PC-3 (cell line): ENCODE results near the gene FOXP3. TPM values are rescaled to one million over a fixed set of nuclear protein-coding genes. Genes with fewer than 3 reads are reported as not detected.

Experiments used
- ATAC-seq: fragments of 200-7000 bp; cut with Tn5 transposase; 2 replicates; pipeline ENCODE4 v1.9.1; 2020; ENCODE audit warnings: mild to moderate bottlenecking, moderate library complexity
- BruUV-seq: library from RNA; stranded (reverse); fragments of 400-500 nt; replicated peaks from 2 replicates; lab custom pipeline; 2021; lab: Mats Ljungman, UMichigan
- CTCF ChIA-PET: fragments of 300-600 bp; sonication (Branson Sonifier 250); formaldehyde crosslinking; loops from one replicate; lab custom pipeline; 2022; ENCODE audit warnings: antibody characterized with exemption; lab: Charles Lee
- POLR2A ChIA-PET: fragments of 300-600 bp; sonication (Branson Sonifier 250); formaldehyde crosslinking; loops from one replicate; lab custom pipeline; 2022; ENCODE audit warnings: antibody characterized with exemption; ENCODE audit not compliant: unreplicated experiment; lab: Charles Lee
- DNase-seq: peaks from one replicate; pipeline ENCODE4 v3.0.0-alpha.2; 2015
- H2AFZ ChIP-seq: fragments of 300-600 bp; sonication (generic); 2 replicates; pipeline ENCODE4 v1.6.0; 2016; ENCODE audit warnings: antibody characterized with exemption, low read length
- H3F3A ChIP-seq: fragments of 300-600 bp; sonication (generic); one replicate; pipeline ENCODE4 v1.6.0; 2017; ENCODE audit warnings: antibody characterized with exemption, low read length, control low read depth, mild to moderate bottlenecking; ENCODE audit not compliant: unreplicated experiment
- H3K27ac ChIP-seq: fragments of 300-600 bp; sonication (generic); 2 replicates; pipeline ENCODE4 v1.5.1; 2016; ENCODE audit warnings: mild to moderate bottlenecking, low read length
- H3K27me3 ChIP-seq: fragments of 300-600 bp; sonication (generic); 2 replicates; pipeline ENCODE4 v1.6.1; 2016; ENCODE audit warnings: low read length, mixed read lengths
- H3K36me3 ChIP-seq: fragments of 300-600 bp; sonication (generic); 2 replicates; pipeline ENCODE4 v1.6.1; 2016; ENCODE audit warnings: low read depth, mixed run types, low read length, mixed read lengths
- H3K4me1 ChIP-seq: fragments of 300-600 bp; sonication (generic); 2 replicates; pipeline ENCODE4 v1.5.1; 2016; ENCODE audit warnings: low read length; ENCODE audit not compliant: insufficient read depth
- H3K4me2 ChIP-seq: fragments of 300-600 bp; sonication (generic); 2 replicates; pipeline ENCODE4 v1.6.0; 2016; ENCODE audit warnings: low read length
- H3K4me3 ChIP-seq: fragments of 300-600 bp; sonication (generic); 2 replicates; pipeline ENCODE4 v1.5.1; 2016; ENCODE audit warnings: mild to moderate bottlenecking, low read length, mixed read lengths
- H3K79me2 ChIP-seq: fragments of 300-600 bp; sonication (generic); 2 replicates; pipeline ENCODE4 v1.6.1; 2017; ENCODE audit warnings: low read length, mixed read lengths
- H3K9ac ChIP-seq: fragments of 300-600 bp; sonication (generic); 2 replicates; pipeline ENCODE4 v1.6.0; 2016; ENCODE audit warnings: mild to moderate bottlenecking, low read length
- H3K9me2 ChIP-seq: fragments of 300-600 bp; sonication (generic); replicated peaks from 2 replicates; pipeline ENCODE4 v1.6.1; 2016; ENCODE audit warnings: mixed run types, low read length, mixed read lengths
- H3K9me3 ChIP-seq: fragments of 300-600 bp; sonication (generic); 2 replicates; pipeline ENCODE4 v1.6.1; 2016; ENCODE audit warnings: low read length, mixed read lengths
- H4K20me1 ChIP-seq: fragments of 300-600 bp; sonication (generic); 2 replicates; pipeline ENCODE4 v1.6.1; 2016; ENCODE audit warnings: low read length, mixed read lengths
- EZH2 ChIP-seq: fragments of 300-600 bp; sonication (generic); IDR thresholded peaks from one replicate; pipeline ENCODE4 v1.6.1; 2017; ENCODE audit warnings: antibody characterized with exemption, mild to moderate bottlenecking, low read length; ENCODE audit not compliant: unreplicated experiment
- EZH2phosphoT487 ChIP-seq: fragments of 300-600 bp; sonication (generic); IDR thresholded peaks from 2 replicates; pipeline ENCODE4 v1.6.1; 2018; ENCODE audit warnings: mild to moderate bottlenecking, antibody characterized with exemption, low read length, borderline replicate concordance
- intact Hi-C: fragments of 100-400 bp; cut with micrococcal nuclease; formaldehyde crosslinking; loops from 2 replicates; pipeline ENCODE4 v1.9.0; 2023
- total RNA-seq: library from RNA; depleted of rRNA; stranded (reverse); fragments of >200 nt; gene quantifications from 2 replicates; pipeline ENCODE4 v1.2.3, GENCODE V29; 2014
- TF ChIP-seq, protein P1 (sequence below): fragments of 300-600 bp; sonication (generic); conservative IDR thresholded peaks from 2 replicates; pipeline ENCODE4 v1.5.1; 2017; ENCODE audit warnings: antibody characterized with exemption, low read depth, mild to moderate bottlenecking, low read length

The FOXP3 gene
- total RNA-seq, 1 experiment from 2014 or later = not detected

DNA sequence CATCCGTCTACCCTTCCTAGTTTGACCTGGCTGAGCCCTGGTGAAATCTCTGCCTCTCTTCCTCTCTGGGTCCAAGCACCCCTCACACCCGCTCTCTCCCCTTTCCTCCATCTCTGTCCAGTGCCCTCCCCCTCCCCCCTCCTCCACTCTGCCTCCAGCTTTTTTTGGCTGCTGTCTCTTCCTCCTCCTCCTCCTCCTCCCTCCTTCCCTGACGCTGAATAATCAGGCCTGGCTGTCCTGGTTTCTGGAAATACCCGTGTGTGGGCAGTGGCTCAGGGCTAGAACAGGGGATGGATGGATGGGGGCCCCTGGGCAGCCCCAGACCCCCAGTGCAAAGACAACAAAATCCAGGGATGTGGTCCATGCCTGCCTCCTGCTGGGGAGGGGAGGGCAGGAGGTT lies 59.8 kb downstream of the FOXP3 start:
- no peak overlapping the region for H3K4me3 ChIP-seq
- intact Hi-C loops = no loop called here
- BruUV-seq = no TSS peak

GRCh38 chrX:49204017-49204416 lies 60.5 kb downstream of the FOXP3 start:
- no peaks in the 10 kb centered on the region for H3K79me2 ChIP-seq
- H3K36me3 ChIP-seq = no peaks in the 10 kb centered on the region
- CTCF ChIA-PET = no interaction called here
- H3K9me2 ChIP-seq = no peaks in the 10 kb centered on the region
- no peak overlapping the region for H3K4me3 ChIP-seq
- DNase-seq = no peak
- no peak overlapping the region for H3K9ac ChIP-seq
- no peak for ATAC-seq
- TF ChIP-seq, protein P1, sequence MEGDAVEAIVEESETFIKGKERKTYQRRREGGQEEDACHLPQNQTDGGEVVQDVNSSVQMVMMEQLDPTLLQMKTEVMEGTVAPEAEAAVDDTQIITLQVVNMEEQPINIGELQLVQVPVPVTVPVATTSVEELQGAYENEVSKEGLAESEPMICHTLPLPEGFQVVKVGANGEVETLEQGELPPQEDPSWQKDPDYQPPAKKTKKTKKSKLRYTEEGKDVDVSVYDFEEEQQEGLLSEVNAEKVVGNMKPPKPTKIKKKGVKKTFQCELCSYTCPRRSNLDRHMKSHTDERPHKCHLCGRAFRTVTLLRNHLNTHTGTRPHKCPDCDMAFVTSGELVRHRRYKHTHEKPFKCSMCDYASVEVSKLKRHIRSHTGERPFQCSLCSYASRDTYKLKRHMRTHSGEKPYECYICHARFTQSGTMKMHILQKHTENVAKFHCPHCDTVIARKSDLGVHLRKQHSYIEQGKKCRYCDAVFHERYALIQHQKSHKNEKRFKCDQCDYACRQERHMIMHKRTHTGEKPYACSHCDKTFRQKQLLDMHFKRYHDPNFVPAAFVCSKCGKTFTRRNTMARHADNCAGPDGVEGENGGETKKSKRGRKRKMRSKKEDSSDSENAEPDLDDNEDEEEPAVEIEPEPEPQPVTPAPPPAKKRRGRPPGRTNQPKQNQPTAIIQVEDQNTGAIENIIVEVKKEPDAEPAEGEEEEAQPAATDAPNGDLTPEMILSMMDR = no peak
- no peak for TF ChIP-seq EZH2phosphoT487
- no peak for TF ChIP-seq EZH2
- H3K27me3 ChIP-seq = no peaks in the 10 kb centered on the region
- POLR2A ChIA-PET = no interaction called here
- no peak overlapping the region for H3K27ac ChIP-seq
- no peaks in the 10 kb centered on the region for H3K9me3 ChIP-seq
- H2AFZ ChIP-seq = no peak overlapping the region
- peaks cover 4% of the 10 kb centered on the region; the same call in 1 of the 2 replicates for H3K4me1 ChIP-seq
- no TSS peak for BruUV-seq
- H3K4me2 ChIP-seq = no peak overlapping the region
- H3F3A ChIP-seq = no peaks in the 10 kb centered on the region
- intact Hi-C loops = no loop called here
- H4K20me1 ChIP-seq = no peaks in the 10 kb centered on the region

More for the DNA sequence above, 59.8 kb downstream of the FOXP3 start:
- Histone ChIP-seq H3K4me1 (peaks cover 4% of the 10 kb centered on the region; the same call in 1 of the 2 replicates), H3K9me3 (no peaks in the 10 kb centered on the region), H3K9me2 (no peaks in the 10 kb centered on the region), H3K36me3 (no peaks in the 10 kb centered on the region), H3K79me2 (no peaks in the 10 kb centered on the region), H3K9ac (no peak overlapping the region), H3K4me2 (no peak overlapping the region), H3K27ac (no peak overlapping the region), H4K20me1 (no peaks in the 10 kb centered on the region), H3K27me3 (no peaks in the 10 kb centered on the region), H2AFZ (no peak overlapping the region), H3F3A (no peaks in the 10 kb centered on the region)
- TF ChIP-seq EZH2 (no peak), EZH2phosphoT487 (no peak)
- TF ChIP-seq, protein P1 = no peak
- DNase-seq (no peak), ATAC-seq (no peak)
- CTCF ChIA-PET = no interaction called here
- POLR2A ChIA-PET = no interaction called here

DNA sequence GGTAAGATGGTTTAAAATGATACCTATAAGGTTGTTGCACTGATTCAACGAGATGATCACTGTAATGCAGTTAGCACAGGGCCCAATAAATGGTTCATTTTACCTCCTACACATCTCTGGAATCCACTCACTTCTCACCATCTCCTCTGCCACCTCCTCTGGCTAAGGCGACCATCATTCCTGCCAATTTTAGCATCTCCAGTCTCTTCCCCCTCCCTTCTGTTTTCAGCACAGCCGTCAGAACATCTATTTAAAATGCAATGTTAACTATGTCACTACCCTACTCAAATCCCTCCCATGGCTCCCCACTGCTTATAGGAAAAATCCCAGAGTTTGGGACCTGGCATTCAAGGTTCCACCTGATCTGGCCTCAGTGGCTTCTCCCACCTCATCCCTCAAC lies 61.0 kb downstream of the FOXP3 start:
- Histone ChIP-seq H3K4me1 (peaks cover 4% of the 10 kb centered on the region; the same call in 1 of the 2 replicates), H3F3A (no peaks in the 10 kb centered on the region), H3K4me2 (no peak overlapping the region), H4K20me1 (no peaks in the 10 kb centered on the region), H3K27me3 (no peaks in the 10 kb centered on the region), H3K9ac (no peak overlapping the region), H3K4me3 (no peak overlapping the region), H2AFZ (no peak overlapping the region), H3K36me3 (no peaks in the 10 kb centered on the region), H3K79me2 (no peaks in the 10 kb centered on the region), H3K9me3 (no peaks in the 10 kb centered on the region), H3K27ac (no peak overlapping the region), H3K9me2 (no peaks in the 10 kb centered on the region)
- ATAC-seq = no peak
- no peak for TF ChIP-seq EZH2phosphoT487
- no peak for TF ChIP-seq EZH2
- TF ChIP-seq, protein P1 = no peak
- no peak for DNase-seq
- CTCF ChIA-PET = no interaction called here
- intact Hi-C loops = no loop called here
- POLR2A ChIA-PET = no interaction called here
- BruUV-seq = no TSS peak
